Natural killer cell (primary cell): Measurements from ENCODE around the gene SHISA8. TPM values are rescaled to one million over a fixed set of nuclear protein-coding genes. Genes with fewer than 3 reads are reported as not detected.

Source experiments
- ATAC-seq, 3 donors: fragments of 150-1000 bp in 2 of 3; fragments of 200-7000 bp in 1 of 3; cut with Tn5 transposase; 1 replicate in 1 of 3; 2 replicates in 2 of 3; pipeline ENCODE4 v1.10.0; 2021; ENCODE audit warnings: mild to moderate bottlenecking in 2 of 3, moderate library complexity in 2 of 3
- DNase-seq, 2 donors: peaks; one replicate each; pipeline versions ENCODE4 v3.0.0 to v3.0.0-alpha.2; 2013 to 2021; ENCODE audit warnings: mixed read lengths in 1 of 2
- H3K27ac ChIP-seq: one replicate; pipeline ENCODE4 v1.5.1; 2013; ENCODE audit warnings: mild to moderate bottlenecking, low read length
- H3K27me3 ChIP-seq: one replicate; pipeline ENCODE4 v1.6.1; 2013; ENCODE audit warnings: low read length; ENCODE audit not compliant: control insufficient read depth, insufficient read depth
- H3K36me3 ChIP-seq: one replicate; pipeline ENCODE4 v1.6.1; 2013; ENCODE audit warnings: low read length; ENCODE audit not compliant: control insufficient read depth, insufficient read depth
- H3K4me1 ChIP-seq: one replicate; pipeline ENCODE4 v1.6.1; 2013; ENCODE audit warnings: low read length; ENCODE audit not compliant: control insufficient read depth, insufficient read depth
- H3K4me3 ChIP-seq: one replicate; pipeline ENCODE4 v1.5.1; 2013; ENCODE audit warnings: low read length
- H3K9me3 ChIP-seq: one replicate; pipeline ENCODE4 v1.6.1; 2013; ENCODE audit warnings: low read length; ENCODE audit not compliant: control insufficient read depth, insufficient read depth
- H3K27ac Mint-ChIP-seq, 2 donors: one replicate each; pipeline ENCODE4 v1.8.0; 2022; ENCODE audit warnings: mild to moderate bottlenecking in 2 of 2, mixed read lengths in 2 of 2, moderate library complexity in 1 of 2
- H3K27me3 Mint-ChIP-seq, 2 donors: one replicate each; pipeline ENCODE4 v1.8.0; 2022; ENCODE audit warnings: low read depth in 2 of 2, mixed read lengths in 2 of 2
- H3K36me3 Mint-ChIP-seq: one replicate; pipeline ENCODE4 v1.8.0; 2022; ENCODE audit warnings: mixed read lengths
- H3K4me1 Mint-ChIP-seq, 2 donors: one replicate each; pipeline ENCODE4 v1.8.0; 2022; ENCODE audit warnings: mixed read lengths in 2 of 2
- H3K4me3 Mint-ChIP-seq: one replicate; pipeline ENCODE4 v1.8.0; 2022; ENCODE audit warnings: mild to moderate bottlenecking, moderate library complexity, mixed read lengths
- H3K9me3 Mint-ChIP-seq, 2 donors: one replicate each; pipeline ENCODE4 v1.8.0; 2022; ENCODE audit warnings: mixed read lengths in 2 of 2
- WGBS: methylation state at CpG from one replicate; pipeline ENCODE4 v1.1.7; 2013; ENCODE audit warnings: missing lambda C conversion rate; ENCODE audit not compliant: insufficient coverage; 5-methylcytosine and 5-hydroxymethylcytosine counted together
- intact Hi-C: fragments of 100-400 bp; cut with micrococcal nuclease; formaldehyde crosslinking; loops from one replicate; pipeline ENCODE4 v1.14.2; 2022
- total RNA-seq, 4 donors: library from RNA; stranded (reverse); fragments of 120-200 nt in 1 of 4; gene quantifications; one replicate each; pipeline versions ENCODE4 v1.2.3 to v1.2.4, GENCODE V29; 2013 to 2022
- TF ChIP-seq, protein P1 (sequence below): fragments of 200-600 bp; IDR thresholded peaks from one replicate; pipeline ENCODE4 v1.8.0; 2022; ENCODE audit warnings: antibody characterized with exemption

Gene SHISA8
- total RNA-seq, 3 donors from 2014 or later (not counting 1 experiment from before 2014, with no cell fraction given), result 0.24 TPM; not detected in 2

DNA sequence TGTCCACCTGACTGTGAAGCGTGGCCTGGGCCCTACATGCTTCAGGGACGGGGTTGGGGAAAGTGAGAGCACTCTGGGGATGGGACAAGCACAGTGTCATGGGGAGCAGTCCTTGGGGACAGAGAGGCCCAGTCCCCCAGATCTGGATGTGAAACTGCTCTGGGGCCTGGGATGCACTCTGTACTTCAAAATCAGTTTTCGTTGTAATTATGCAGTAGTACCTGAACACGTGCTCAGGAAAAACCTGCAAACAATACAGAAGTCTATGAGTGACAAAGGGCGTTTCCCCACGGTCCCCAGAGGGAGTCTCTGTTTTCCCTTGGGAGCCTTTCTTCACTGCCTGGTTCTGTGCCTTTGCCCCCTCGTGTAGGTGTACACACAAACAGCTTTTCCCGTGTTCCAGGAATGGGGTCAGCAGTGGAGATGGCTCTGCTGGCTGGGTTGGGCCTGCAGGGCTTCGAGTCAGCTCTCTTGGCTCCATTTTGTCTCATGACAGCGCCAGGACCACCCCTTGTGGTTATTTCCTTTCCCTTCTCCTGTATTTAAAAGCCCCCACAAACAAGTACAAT, 16.9 kb upstream of the SHISA8 start:
- H3K9me3 ChIP-seq, result no peaks in the 10 kb centered on the region
- no peak overlapping the region for H3K27ac Mint-ChIP-seq
- no peak for ATAC-seq
- peaks cover 0 to 13% of the 10 kb centered on the region in 2 donors for H3K27me3 Mint-ChIP-seq
- no peaks in the 10 kb centered on the region for H3K36me3 ChIP-seq
- WGBS, result 85% methylated on average over 10 of the region's 10 CpGs
- peak overlapping the region; percentile 46 for H3K27ac ChIP-seq
- H3K4me1 Mint-ChIP-seq, result no peaks in the 10 kb centered on the region
- no peak for DNase-seq
- no peak overlapping the region for H3K4me3 Mint-ChIP-seq
- intact Hi-C loops, result no loop called here
- no peaks in the 10 kb centered on the region for H3K36me3 Mint-ChIP-seq
- H3K4me3 ChIP-seq, result no peak overlapping the region
- no peaks in the 10 kb centered on the region for H3K9me3 Mint-ChIP-seq
- H3K4me1 ChIP-seq, result peaks cover 65% of the 10 kb centered on the region
- TF ChIP-seq, protein P1, sequence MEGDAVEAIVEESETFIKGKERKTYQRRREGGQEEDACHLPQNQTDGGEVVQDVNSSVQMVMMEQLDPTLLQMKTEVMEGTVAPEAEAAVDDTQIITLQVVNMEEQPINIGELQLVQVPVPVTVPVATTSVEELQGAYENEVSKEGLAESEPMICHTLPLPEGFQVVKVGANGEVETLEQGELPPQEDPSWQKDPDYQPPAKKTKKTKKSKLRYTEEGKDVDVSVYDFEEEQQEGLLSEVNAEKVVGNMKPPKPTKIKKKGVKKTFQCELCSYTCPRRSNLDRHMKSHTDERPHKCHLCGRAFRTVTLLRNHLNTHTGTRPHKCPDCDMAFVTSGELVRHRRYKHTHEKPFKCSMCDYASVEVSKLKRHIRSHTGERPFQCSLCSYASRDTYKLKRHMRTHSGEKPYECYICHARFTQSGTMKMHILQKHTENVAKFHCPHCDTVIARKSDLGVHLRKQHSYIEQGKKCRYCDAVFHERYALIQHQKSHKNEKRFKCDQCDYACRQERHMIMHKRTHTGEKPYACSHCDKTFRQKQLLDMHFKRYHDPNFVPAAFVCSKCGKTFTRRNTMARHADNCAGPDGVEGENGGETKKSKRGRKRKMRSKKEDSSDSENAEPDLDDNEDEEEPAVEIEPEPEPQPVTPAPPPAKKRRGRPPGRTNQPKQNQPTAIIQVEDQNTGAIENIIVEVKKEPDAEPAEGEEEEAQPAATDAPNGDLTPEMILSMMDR, result no peak
- H3K27me3 ChIP-seq, result peaks cover 2% of the 10 kb centered on the region

DNA sequence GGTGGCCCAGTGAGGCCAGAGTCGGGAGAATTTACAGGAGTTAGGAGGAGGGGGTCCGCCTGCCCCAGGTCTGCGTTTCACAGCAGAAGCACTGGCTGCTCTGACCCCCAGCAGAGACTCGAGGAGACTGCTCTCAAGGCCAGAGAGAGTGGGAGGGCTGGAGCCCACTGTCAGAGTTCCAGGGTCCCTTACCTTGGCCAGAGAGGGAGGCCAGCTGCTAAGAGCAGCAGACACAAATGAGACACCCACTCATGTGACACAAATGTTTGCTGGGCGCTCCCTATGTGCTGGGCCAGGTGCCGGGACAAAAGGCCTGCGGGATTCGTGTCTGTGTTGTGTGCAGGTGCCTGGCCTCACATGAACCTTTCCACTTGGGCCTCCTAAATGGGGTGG, 14.5 kb upstream of the SHISA8 start:
- WGBS, result 88% methylated on average over 8 of the region's 8 CpGs
- Histone ChIP-seq H3K36me3 (no peaks in the 10 kb centered on the region), H3K27me3 (peaks cover 6% of the 10 kb centered on the region), H3K4me3 (no peak overlapping the region), H3K4me1 (peaks cover 57% of the 10 kb centered on the region), H3K9me3 (no peaks in the 10 kb centered on the region), H3K27ac (peak overlapping the region; percentile 68)
- H3K9me3 Mint-ChIP-seq, result no peaks in the 10 kb centered on the region
- no peak overlapping the region for H3K4me3 Mint-ChIP-seq
- TF ChIP-seq, protein P1, result no peak
- intact Hi-C loops, result no loop called here
- H3K27ac Mint-ChIP-seq, result no peak overlapping the region
- peaks cover 5 to 7% of the 10 kb centered on the region in 2 donors for H3K4me1 Mint-ChIP-seq
- peaks cover 0 to 23% of the 10 kb centered on the region in 2 donors for H3K27me3 Mint-ChIP-seq
- H3K36me3 Mint-ChIP-seq, result no peaks in the 10 kb centered on the region
- DNase-seq (no peak), ATAC-seq (no peak)

DNA sequence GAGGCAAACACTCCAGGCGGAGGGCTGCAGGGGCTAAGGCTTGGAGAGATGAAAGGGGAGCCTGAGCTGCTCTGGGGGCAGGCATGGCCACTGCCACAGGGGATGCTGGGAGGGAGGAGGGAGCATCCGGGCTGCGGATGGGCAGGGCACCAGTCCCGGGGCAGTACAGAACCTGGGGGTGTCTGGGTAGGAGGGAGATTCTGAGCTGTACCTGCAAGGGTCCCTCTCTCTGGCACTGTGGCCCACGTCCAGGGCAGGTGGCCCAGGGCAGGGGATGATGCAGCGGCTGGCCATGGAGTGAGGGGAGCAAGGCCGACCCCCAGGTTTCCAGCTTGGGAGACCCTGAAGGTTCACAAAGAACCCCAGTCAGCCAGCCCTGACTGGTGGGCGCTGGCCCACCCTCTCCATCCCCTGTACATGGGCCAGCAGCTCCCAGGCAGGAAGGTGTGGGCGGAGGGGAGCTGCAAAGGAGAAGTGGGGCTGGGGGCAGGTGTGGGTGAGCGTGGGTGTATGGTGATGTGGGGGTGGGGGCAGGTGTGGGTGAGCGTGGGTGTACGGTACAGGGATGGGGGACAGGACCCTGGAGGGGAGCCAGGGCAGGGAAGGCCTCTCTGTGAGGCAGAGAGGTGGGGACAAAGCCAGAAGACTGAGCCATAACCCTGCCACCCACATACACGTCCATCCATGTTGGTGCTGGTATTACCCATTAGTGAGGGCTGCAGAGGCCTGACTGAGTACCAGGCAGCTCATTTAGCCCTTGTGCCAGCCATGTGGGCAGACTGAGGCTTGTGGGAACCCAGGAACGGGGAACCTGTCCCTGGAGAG, 13.9 kb upstream of the SHISA8 start:
- 66% methylated on average over 14 of the region's 14 CpGs for WGBS
- H3K27me3 ChIP-seq, result peaks cover 6% of the 10 kb centered on the region
- intact Hi-C loops, result no loop called here
- Mint-ChIP-seq H3K27me3 (peaks cover 0 to 23% of the 10 kb centered on the region in 2 donors), H3K4me3 (no peak overlapping the region), H3K27ac (no peak overlapping the region), H3K9me3 (no peaks in the 10 kb centered on the region), H3K36me3 (no peaks in the 10 kb centered on the region), H3K4me1 (peaks cover 5 to 7% of the 10 kb centered on the region in 2 donors)
- H3K4me3 ChIP-seq, result no peak overlapping the region
- no peaks in the 10 kb centered on the region for H3K36me3 ChIP-seq
- no peak for DNase-seq
- TF ChIP-seq, protein P1, result no peak
- peak overlapping the region; percentile 68 for H3K27ac ChIP-seq
- H3K4me1 ChIP-seq, result peaks cover 50% of the 10 kb centered on the region
- ATAC-seq, result no peak
- H3K9me3 ChIP-seq, result no peaks in the 10 kb centered on the region
